ENCODE measurements around the gene MCC.

Gene MCC

GRCh38 chr5:113038136-113038535, 450.1 kb downstream of the MCC start:
- no peak for DNase-seq (ENCODE audit: low read depth, low spot score)

- no peak for DNase-seq (ENCODE audit: low read depth, low spot score)
These were observed 451.4 kb downstream of the MCC start for GRCh38 chr5:113036826-113037225.

GRCh38 chr5:113036321-113036720, 451.9 kb downstream of the MCC start:
- no peak for DNase-seq (ENCODE audit: low read depth, low spot score)

GRCh38 chr5:113035096-113035495, 453.2 kb downstream of the MCC start:
- no peak for DNase-seq (ENCODE audit: low read depth, low spot score)

GRCh38 chr5:113034182-113034773, 454.0 kb downstream of the MCC start:
- no peak for DNase-seq (ENCODE audit: low read depth, low spot score)

- DNase-seq (ENCODE audit: low read depth, low spot score), result no peak
These were observed 456.7 kb downstream of the MCC start for GRCh38 chr5:113031557-113031956.

- DNase-seq (ENCODE audit: low read depth, low spot score), result no peak
These were observed 457.1 kb downstream of the MCC start for GRCh38 chr5:113031104-113031503.

GRCh38 chr5:113029614-113030013, 458.6 kb downstream of the MCC start:
- no peak for DNase-seq (ENCODE audit: low read depth, low spot score)

GRCh38 chr5:113027431-113027830, 460.8 kb downstream of the MCC start:
- no peak for DNase-seq (ENCODE audit: low read depth, low spot score)

- no peak for DNase-seq (ENCODE audit: low read depth, low spot score)
These were observed 461.2 kb downstream of the MCC start for GRCh38 chr5:113027015-113027414.

GRCh38 chr5:113026211-113026610, 462.0 kb downstream of the MCC start:
- DNase-seq (ENCODE audit: low read depth, low spot score), result no peak

GRCh38 chr5:113025596-113025995, 462.7 kb downstream of the MCC start:
- no peak for DNase-seq (ENCODE audit: low read depth, low spot score)

- DNase-seq (ENCODE audit: low read depth, low spot score), result no peak
These were observed 464.1 kb downstream of the MCC start for GRCh38 chr5:113024076-113024697.

GRCh38 chr5:113022661-113023060, 465.6 kb downstream of the MCC start:
- no peak for DNase-seq (ENCODE audit: low read depth, low spot score)

GRCh38 chr5:113020461-113021273, 467.6 kb downstream of the MCC start:
- DNase-seq (ENCODE audit: low read depth, low spot score), result no peak

GRCh38 chr5:113017881-113018635, 470.2 kb downstream of the MCC start:
- no peak for DNase-seq (ENCODE audit: low read depth, low spot score)

GRCh38 chr5:113005454-113005853, 482.8 kb downstream of the MCC start:
- DNase-seq (ENCODE audit: low read depth, low spot score), result no peak

- DNase-seq (ENCODE audit: low read depth, low spot score), result no peak
These were observed 484.5 kb downstream of the MCC start for GRCh38 chr5:113003763-113004162.

GRCh38 chr5:113002423-113002822, 485.8 kb downstream of the MCC start:
- DNase-seq (ENCODE audit: low read depth, low spot score), result no peak

- no peak for DNase-seq (ENCODE audit: low read depth, low spot score)
These were observed 487.8 kb downstream of the MCC start for GRCh38 chr5:113000466-113000865.

- no peak for DNase-seq (ENCODE audit: low read depth, low spot score)
These were observed 490.0 kb downstream of the MCC start for GRCh38 chr5:112998296-112998695.

GRCh38 chr5:112996830-112997374, 491.4 kb downstream of the MCC start:
- DNase-seq (ENCODE audit: low read depth, low spot score), result no peak

All from activated naive CD8-positive, alpha-beta T cell treated with anti-CD3 and anti-CD28 coated beads, Interleukin-2, amount 50 U/mL, for 16 hours (primary cell).